ENCODE results near the gene NSF. TPM values are rescaled to one million over a fixed set of nuclear protein-coding genes. Genes with fewer than 3 reads are reported as not detected.
"Not testable (repeated sequence)": the region's sequence is repeated elsewhere in the genome, so short reads cannot be mapped to it uniquely, and the experiment has no call there.

NSF gene
- total and polyA plus RNA-seq, 3 donors from 2014 or later: 31.5 to 42.9 (median 37.4) TPM

GRCh38 chr17:46598344-46598931 is 8.0 kb downstream of the NSF start:
- DNase-seq; H3K36me3 ChIP-seq (ENCODE audit: low read depth, missing control alignments); intact Hi-C loops (cut with DNase I; ENCODE audit: low total_unique reads); H3K9me3 ChIP-seq; H3K4me1 ChIP-seq; H3K4me3 ChIP-seq; H3K27ac ChIP-seq; H3K27me3 ChIP-seq: not testable (repeated sequence)
- 65 to 66% methylated on average over 3 of the region's 3 CpGs for WGBS, 2 donors

- H3K4me3 ChIP-seq; DNase-seq; H3K4me1 ChIP-seq; intact Hi-C loops (cut with DNase I; ENCODE audit: low total_unique reads); H3K27ac ChIP-seq; H3K27me3 ChIP-seq; H3K36me3 ChIP-seq (ENCODE audit: low read depth, missing control alignments); H3K9me3 ChIP-seq: not testable (repeated sequence)
- no CpG with 5 or more reads among the region's 3 CpGs for WGBS, 2 donors
These were observed 10.3 kb downstream of the NSF start for GRCh38 chr17:46600767-46601166.

- H3K9me3 ChIP-seq; H3K27me3 ChIP-seq; H3K4me3 ChIP-seq; H3K36me3 ChIP-seq (ENCODE audit: low read depth, missing control alignments); H3K4me1 ChIP-seq; H3K27ac ChIP-seq; DNase-seq; intact Hi-C loops (cut with DNase I; ENCODE audit: low total_unique reads): not testable (repeated sequence)
These were observed 12.7 kb downstream of the NSF start for GRCh38 chr17:46603125-46603524.

GRCh38 chr17:46611304-46611703 is 20.8 kb downstream of the NSF start:
- not testable (repeated sequence) for H3K27ac ChIP-seq

GRCh38 chr17:46613876-46614275 is 23.4 kb downstream of the NSF start:
- H3K27ac ChIP-seq; intact Hi-C loops (cut with DNase I; ENCODE audit: low total_unique reads); H3K27me3 ChIP-seq; H3K4me1 ChIP-seq; DNase-seq; H3K4me3 ChIP-seq; H3K9me3 ChIP-seq; H3K36me3 ChIP-seq (ENCODE audit: low read depth, missing control alignments): not testable (repeated sequence)
- no CpG with 5 or more reads among the region's 1 CpG for WGBS, 2 donors

More at GRCh38 chr17:46611304-46611703, 20.8 kb downstream of the NSF start:
- intact Hi-C loops (cut with DNase I; ENCODE audit: low total_unique reads); H3K4me3 ChIP-seq; DNase-seq; H3K4me1 ChIP-seq; H3K36me3 ChIP-seq (ENCODE audit: low read depth, missing control alignments); H3K9me3 ChIP-seq; H3K27me3 ChIP-seq: not testable (repeated sequence)
- WGBS, 2 donors: no CpG with 5 or more reads among the region's 2 CpGs

GRCh38 chr17:46617121-46617520 is 26.7 kb downstream of the NSF start:
- no CpG with 5 or more reads among the region's 3 CpGs for whole genome bisulfite sequencing, 2 donors
- DNase-seq; H3K27ac ChIP-seq; H3K9me3 ChIP-seq; H3K36me3 ChIP-seq (ENCODE audit: low read depth, missing control alignments); H3K27me3 ChIP-seq; H3K4me1 ChIP-seq; H3K4me3 ChIP-seq; intact Hi-C loops (cut with DNase I; ENCODE audit: low total_unique reads): not testable (repeated sequence)

- H3K4me3 ChIP-seq; intact Hi-C loops (cut with DNase I; ENCODE audit: low total_unique reads); H3K9me3 ChIP-seq; H3K27ac ChIP-seq; H3K36me3 ChIP-seq (ENCODE audit: low read depth, missing control alignments); DNase-seq; H3K27me3 ChIP-seq; H3K4me1 ChIP-seq: not testable (repeated sequence)
- no CpG with 5 or more reads among the region's 1 CpG for WGBS, 2 donors
These were observed 28.5 kb downstream of the NSF start for GRCh38 chr17:46618975-46619374.

- H3K4me3 ChIP-seq; H3K27me3 ChIP-seq; H3K4me1 ChIP-seq; intact Hi-C loops (cut with DNase I; ENCODE audit: low total_unique reads); H3K9me3 ChIP-seq; H3K36me3 ChIP-seq (ENCODE audit: low read depth, missing control alignments); DNase-seq; H3K27ac ChIP-seq: not testable (repeated sequence)
- WGBS, 2 donors: no CpG with 5 or more reads among the region's 2 CpGs
These were observed 33.3 kb downstream of the NSF start for GRCh38 chr17:46623790-46624189.

- H3K27me3 ChIP-seq; intact Hi-C loops (cut with DNase I; ENCODE audit: low total_unique reads); H3K9me3 ChIP-seq; H3K36me3 ChIP-seq (ENCODE audit: low read depth, missing control alignments); H3K27ac ChIP-seq; H3K4me3 ChIP-seq; H3K4me1 ChIP-seq; DNase-seq: not testable (repeated sequence)
- WGBS, 2 donors: no CpG with 5 or more reads among the region's 5 CpGs
These were observed 34.3 kb downstream of the NSF start for GRCh38 chr17:46624726-46625125.

- H3K27me3 ChIP-seq; H3K4me3 ChIP-seq; H3K27ac ChIP-seq; intact Hi-C loops (cut with DNase I; ENCODE audit: low total_unique reads); H3K9me3 ChIP-seq; H3K36me3 ChIP-seq (ENCODE audit: low read depth, missing control alignments); H3K4me1 ChIP-seq; DNase-seq: not testable (repeated sequence)
- no CpG with 5 or more reads among the region's 2 CpGs for WGBS, 2 donors
These were observed 37.0 kb downstream of the NSF start for GRCh38 chr17:46627452-46627851.

GRCh38 chr17:46628753-46629436 is 38.4 kb downstream of the NSF start:
- DNase-seq; H3K36me3 ChIP-seq (ENCODE audit: low read depth, missing control alignments); H3K9me3 ChIP-seq; intact Hi-C loops (cut with DNase I; ENCODE audit: low total_unique reads); H3K4me1 ChIP-seq; H3K27me3 ChIP-seq; H3K27ac ChIP-seq; H3K4me3 ChIP-seq: not testable (repeated sequence)
- no CpG with 5 or more reads among the region's 5 CpGs for WGBS, 2 donors

GRCh38 chr17:46632146-46632545 is 41.7 kb downstream of the NSF start:
- H3K27me3 ChIP-seq; DNase-seq; H3K4me1 ChIP-seq; H3K36me3 ChIP-seq (ENCODE audit: low read depth, missing control alignments); H3K9me3 ChIP-seq; H3K4me3 ChIP-seq; intact Hi-C loops (cut with DNase I; ENCODE audit: low total_unique reads); H3K27ac ChIP-seq: not testable (repeated sequence)
- no CpG with 5 or more reads among the region's 3 CpGs for WGBS, 2 donors

Data from testis (tissue), 3 donors.